RWPE2 (cell line): Measurements from ENCODE around the gene PRKCE.

Experiments
- ATAC-seq: fragments of 200-7000 bp; cut with Tn5 transposase; 3 replicates; pipeline ENCODE4 v1.9.1; 2021; ENCODE audit warnings: low read depth
- DNase-seq: peaks from one replicate; pipeline ENCODE4 v3.0.0-alpha.2; 2020; ENCODE audit warnings: low spot score
- H3K27ac ChIP-seq: fragments of 450-650 bp; 2 replicates; pipeline ENCODE4 v1.5.1; 2017; ENCODE audit warnings: mild to moderate bottlenecking; ENCODE audit not compliant: poor library complexity, severe bottlenecking
- H3K27me3 ChIP-seq: fragments of 250-450 bp; sonication (Bioruptor Pico); 2 replicates; pipeline ENCODE4 v1.5.1; 2021; ENCODE audit warnings: mild to moderate bottlenecking, moderate library complexity; ENCODE audit not compliant: insufficient read depth, poor library complexity, severe bottlenecking
- H3K36me3 ChIP-seq: fragments of 250-450 bp; sonication (Bioruptor Pico); 2 replicates; pipeline ENCODE4 v1.5.1; 2020; ENCODE audit warnings: low read depth, mild to moderate bottlenecking, moderate library complexity
- H3K4me1 ChIP-seq: fragments of 250-450 bp; sonication (Bioruptor Pico); 2 replicates; pipeline ENCODE4 v1.5.1; 2021; ENCODE audit warnings: mild to moderate bottlenecking, moderate library complexity; ENCODE audit not compliant: insufficient read depth, poor library complexity, severe bottlenecking
- H3K4me3 ChIP-seq: fragments of 250-450 bp; sonication (Bioruptor Pico); 2 replicates; pipeline ENCODE4 v1.5.1; 2021; ENCODE audit warnings: mild to moderate bottlenecking, moderate library complexity; ENCODE audit not compliant: severe bottlenecking
- H3K9me3 ChIP-seq: fragments of 250-450 bp; sonication (Bioruptor Pico); 2 replicates; pipeline ENCODE4 v1.5.1; 2021; ENCODE audit warnings: mild to moderate bottlenecking, moderate library complexity; ENCODE audit not compliant: severe bottlenecking
- CTCF ChIP-seq: fragments of 450-650 bp; IDR thresholded peaks from one replicate; pipeline ENCODE4 v1.5.1; 2017; ENCODE audit warnings: mild to moderate bottlenecking, moderate library complexity; ENCODE audit not compliant: poor library complexity, severe bottlenecking

Gene PRKCE

GRCh38 chr2:45780541-45781463, 129.3 kb downstream of the PRKCE start:
- Histone ChIP-seq H3K4me3 (no peak overlapping the region), H3K27ac (no peak overlapping the region), H3K9me3 (no peaks in the 10 kb centered on the region), H3K27me3 (no peaks in the 10 kb centered on the region), H3K4me1 (no peaks in the 10 kb centered on the region), H3K36me3 (no peaks in the 10 kb centered on the region)
- DNase-seq (no peak), ATAC-seq (no peak)
- no peak for TF ChIP-seq CTCF

GRCh38 chr2:45781464-45781811, 130.0 kb downstream of the PRKCE start:
- Histone ChIP-seq H3K9me3 (no peaks in the 10 kb centered on the region), H3K27me3 (no peaks in the 10 kb centered on the region), H3K36me3 (no peaks in the 10 kb centered on the region), H3K27ac (no peak overlapping the region), H3K4me1 (no peaks in the 10 kb centered on the region), H3K4me3 (no peak overlapping the region)
- no peak for TF ChIP-seq CTCF
- no peak for DNase-seq
- no peak for ATAC-seq

GRCh38 chr2:45782436-45782835, 131.0 kb downstream of the PRKCE start:
- Histone ChIP-seq H3K36me3 (no peaks in the 10 kb centered on the region), H3K27me3 (no peaks in the 10 kb centered on the region), H3K4me3 (no peak overlapping the region), H3K4me1 (no peaks in the 10 kb centered on the region), H3K9me3 (no peaks in the 10 kb centered on the region), H3K27ac (no peak overlapping the region)
- TF ChIP-seq CTCF, result no peak
- ATAC-seq (no peak), DNase-seq (no peak)

- no peaks in the 10 kb centered on the region for H3K4me1 ChIP-seq
- no peak for DNase-seq
- ATAC-seq, result no peak
Measured at GRCh38 chr2:45782986-45783385, 131.5 kb downstream of the PRKCE start.

More at GRCh38 chr2:45782986-45783385, 131.5 kb downstream of the PRKCE start:
- H3K9me3 ChIP-seq, result no peaks in the 10 kb centered on the region
- no peak overlapping the region for H3K27ac ChIP-seq
- H3K4me3 ChIP-seq, result no peak overlapping the region
- no peaks in the 10 kb centered on the region for H3K27me3 ChIP-seq
- H3K36me3 ChIP-seq, result no peaks in the 10 kb centered on the region
- no peak for TF ChIP-seq CTCF
